ENCODE data around the gene ZNF483. TPM values are rescaled to one million over a fixed set of nuclear protein-coding genes. Genes with fewer than 3 reads are reported as not detected.

ZNF483 gene
- total RNA-seq: 20.3 and 21.7 TPM in 2 replicates
- long read RNA-seq, partial matches to known transcripts: 0 of 13 reads
- long read RNA-seq, other reads (novel, unspliced or antisense): 6 of 13 reads

DNA sequence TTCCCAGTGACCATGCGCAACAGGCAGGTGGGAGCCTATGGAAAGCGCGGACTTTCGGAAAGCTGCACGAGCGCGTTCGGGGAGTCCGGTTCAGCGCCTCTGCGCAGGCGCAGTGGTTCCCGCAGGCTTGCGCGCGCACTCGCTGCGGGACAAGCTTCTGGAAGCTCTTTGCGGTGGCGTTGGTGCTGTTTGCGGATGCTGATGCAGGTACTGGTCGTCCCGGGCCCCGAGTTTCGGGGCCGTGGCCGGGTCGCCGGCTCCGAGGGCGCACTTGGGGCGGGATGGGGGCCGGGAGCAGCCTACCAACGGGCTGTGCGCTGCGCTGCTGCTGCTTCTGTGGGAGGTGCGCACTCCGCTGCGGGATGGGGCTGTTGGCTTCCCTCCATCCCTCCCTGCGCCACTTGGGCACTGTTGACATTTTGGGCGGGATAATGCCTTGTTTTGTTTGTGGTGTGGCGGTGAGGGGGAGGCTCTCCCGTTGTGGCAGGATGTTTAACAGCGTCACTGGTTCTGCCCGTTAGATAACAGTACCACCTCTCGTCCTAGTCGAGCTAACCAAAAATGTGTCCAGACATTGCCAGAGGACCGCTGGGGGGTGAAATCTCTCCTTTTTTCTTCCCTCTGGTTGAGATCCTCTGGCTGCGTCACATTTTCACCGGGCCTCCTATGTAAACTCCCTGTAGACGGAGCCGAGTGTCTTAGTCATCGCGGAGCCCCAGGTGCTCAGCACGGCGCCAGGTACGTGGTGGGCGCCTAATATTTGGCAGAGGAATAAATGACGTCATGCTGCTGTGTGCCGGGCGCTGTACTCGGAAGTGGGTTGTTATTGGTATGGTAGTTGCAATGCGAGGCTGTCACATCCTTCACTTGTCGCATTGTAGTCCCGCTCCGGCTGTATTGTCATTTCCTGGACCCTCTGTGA, at the start of gene ZNF483:
Gene ZNF483, plus strand, starts transcription at position 124 of the 922 bp plus-strand sequence. CDS start 2,217 bp downstream, outside the sequence.
- H3K4me3 Mint-ChIP-seq (ENCODE audit: low read depth): peak within 1 kb of the TSS; percentile 84
- H3K27ac Mint-ChIP-seq: peak within 1 kb of the TSS; percentile 97

DNA sequence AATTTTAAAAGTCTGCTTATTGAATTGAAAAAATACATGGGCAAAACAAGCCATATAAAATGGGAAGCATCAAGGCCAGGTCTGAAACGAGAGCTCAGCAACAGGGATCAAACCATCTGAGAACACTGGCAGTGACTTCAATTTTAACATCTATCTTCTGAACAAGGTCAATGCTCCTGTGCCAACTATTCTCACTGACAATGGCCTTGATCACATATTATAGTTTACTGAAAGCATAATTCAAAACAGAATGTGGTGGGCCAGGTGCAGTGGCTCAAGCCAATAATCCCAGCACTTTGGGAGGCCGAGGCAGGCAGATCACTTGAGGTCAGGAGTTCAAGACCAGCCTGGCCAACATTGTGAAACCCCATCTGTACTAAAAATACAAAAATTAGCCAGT, 49.8 kb upstream of the ZNF483 start:
- H3K9me3 Mint-ChIP-seq (ENCODE audit: low read depth): no peaks in the 10 kb centered on the region
- no peak overlapping the region for H3K4me3 Mint-ChIP-seq (ENCODE audit: low read depth)
- TF ChIP-seq, protein P1, sequence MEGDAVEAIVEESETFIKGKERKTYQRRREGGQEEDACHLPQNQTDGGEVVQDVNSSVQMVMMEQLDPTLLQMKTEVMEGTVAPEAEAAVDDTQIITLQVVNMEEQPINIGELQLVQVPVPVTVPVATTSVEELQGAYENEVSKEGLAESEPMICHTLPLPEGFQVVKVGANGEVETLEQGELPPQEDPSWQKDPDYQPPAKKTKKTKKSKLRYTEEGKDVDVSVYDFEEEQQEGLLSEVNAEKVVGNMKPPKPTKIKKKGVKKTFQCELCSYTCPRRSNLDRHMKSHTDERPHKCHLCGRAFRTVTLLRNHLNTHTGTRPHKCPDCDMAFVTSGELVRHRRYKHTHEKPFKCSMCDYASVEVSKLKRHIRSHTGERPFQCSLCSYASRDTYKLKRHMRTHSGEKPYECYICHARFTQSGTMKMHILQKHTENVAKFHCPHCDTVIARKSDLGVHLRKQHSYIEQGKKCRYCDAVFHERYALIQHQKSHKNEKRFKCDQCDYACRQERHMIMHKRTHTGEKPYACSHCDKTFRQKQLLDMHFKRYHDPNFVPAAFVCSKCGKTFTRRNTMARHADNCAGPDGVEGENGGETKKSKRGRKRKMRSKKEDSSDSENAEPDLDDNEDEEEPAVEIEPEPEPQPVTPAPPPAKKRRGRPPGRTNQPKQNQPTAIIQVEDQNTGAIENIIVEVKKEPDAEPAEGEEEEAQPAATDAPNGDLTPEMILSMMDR (IDR thresholded peaks at IDR 0.05; ENCODE audit: unreplicated experiment): no peak
- no peak overlapping the region for H3K27ac Mint-ChIP-seq
- H3K4me1 Mint-ChIP-seq (ENCODE audit: low read depth): peaks cover 9% of the 10 kb centered on the region
- H3K36me3 Mint-ChIP-seq (ENCODE audit: insufficient read depth): no peaks in the 10 kb centered on the region
- H3K27me3 Mint-ChIP-seq: no peaks in the 10 kb centered on the region
- no peak for DNase-seq (ENCODE audit: low spot score, unreplicated experiment)

More for the DNA sequence above, at the start of gene ZNF483:
- peak; percentile 88 for DNase-seq (ENCODE audit: low spot score, unreplicated experiment)
- Mint-ChIP-seq H3K4me1 (ENCODE audit: low read depth) (peaks cover 15% of the 10 kb centered on the region), H3K9me3 (ENCODE audit: low read depth) (no peaks in the 10 kb centered on the region), H3K27me3 (peaks cover 9% of the 10 kb centered on the region), H3K36me3 (ENCODE audit: insufficient read depth) (peaks cover 2% of the 10 kb centered on the region)
- TF ChIP-seq, protein P1 (IDR thresholded peaks at IDR 0.05; ENCODE audit: unreplicated experiment): no peak

DNA sequence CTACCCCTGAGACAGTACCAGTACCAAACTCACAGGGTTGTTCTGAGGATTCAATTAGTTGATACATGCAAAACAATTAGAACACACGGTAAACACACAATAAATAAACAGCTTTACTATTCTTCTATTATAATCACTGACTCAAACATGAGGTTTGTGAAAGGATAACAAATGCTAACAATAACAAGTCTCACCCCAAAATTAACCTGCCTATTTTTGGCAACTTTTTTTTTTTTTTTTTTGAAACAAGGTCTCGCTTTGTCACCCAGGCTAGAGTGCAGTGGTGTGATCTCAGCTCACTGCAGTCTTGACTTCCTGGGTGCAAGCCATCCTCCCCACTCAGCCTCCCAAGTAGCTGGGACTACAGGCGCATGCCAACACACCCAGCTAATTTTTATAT, 47.3 kb upstream of the ZNF483 start:
- Mint-ChIP-seq H3K36me3 (ENCODE audit: insufficient read depth) (no peaks in the 10 kb centered on the region), H3K27ac (no peak overlapping the region), H3K9me3 (ENCODE audit: low read depth) (no peaks in the 10 kb centered on the region), H3K4me3 (ENCODE audit: low read depth) (no peak overlapping the region), H3K27me3 (no peaks in the 10 kb centered on the region), H3K4me1 (ENCODE audit: low read depth) (peaks cover 21% of the 10 kb centered on the region)
- TF ChIP-seq, protein P1 (IDR thresholded peaks at IDR 0.05; ENCODE audit: unreplicated experiment): no peak
- no peak for DNase-seq (ENCODE audit: low spot score, unreplicated experiment)

DNA sequence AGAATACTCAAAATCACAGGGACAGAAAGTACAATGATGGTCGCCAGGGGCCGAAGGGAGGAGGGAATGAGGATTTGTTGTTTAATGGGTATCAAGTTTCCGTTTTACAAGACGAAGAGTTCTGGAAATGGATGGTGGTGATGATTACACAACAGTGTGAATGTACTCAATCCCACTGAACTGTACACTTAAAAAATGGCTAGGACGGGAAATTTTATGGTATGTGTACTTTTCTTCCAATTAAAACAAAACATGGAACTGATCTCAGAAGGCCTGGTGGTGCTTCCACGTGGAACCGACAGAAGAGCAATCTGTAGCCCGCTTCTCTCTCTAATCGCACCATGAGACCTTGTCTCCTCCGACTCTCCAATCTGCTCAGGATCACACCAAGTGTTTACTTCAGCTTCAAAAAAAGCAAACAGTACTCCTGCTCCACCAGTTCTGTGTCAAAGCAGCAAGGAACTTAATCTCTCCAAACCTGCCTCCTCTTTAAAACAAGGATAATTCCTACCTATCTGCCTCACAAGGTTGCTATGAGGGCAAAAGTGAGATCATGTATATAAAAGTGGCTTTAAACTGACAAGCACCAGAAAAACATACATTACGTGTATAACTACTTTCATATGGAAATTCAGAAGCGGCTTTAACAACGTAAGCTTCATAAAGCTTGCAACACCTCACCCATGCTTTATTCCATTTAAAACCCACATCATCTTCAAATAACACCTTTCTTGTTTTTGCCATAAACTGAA, 42.9 kb upstream of the ZNF483 start:
- TF ChIP-seq, protein P1 (IDR thresholded peaks at IDR 0.05; ENCODE audit: unreplicated experiment): no peak
- Mint-ChIP-seq H3K27ac (peak overlapping the region; percentile 90), H3K4me3 (ENCODE audit: low read depth) (peak overlapping the region; percentile 86), H3K36me3 (ENCODE audit: insufficient read depth) (no peaks in the 10 kb centered on the region), H3K9me3 (ENCODE audit: low read depth) (no peaks in the 10 kb centered on the region), H3K4me1 (ENCODE audit: low read depth) (peaks cover 13% of the 10 kb centered on the region), H3K27me3 (no peaks in the 10 kb centered on the region)
- DNase-seq (ENCODE audit: low spot score, unreplicated experiment): no peak
